Brain microvascular endothelial cell (primary cell): Measurements from ENCODE around the gene GGCX.

Experiments
- DNase-seq: peaks from one replicate; pipeline ENCODE4 v3.0.0-alpha.2; 2020
- H3K27ac ChIP-seq: fragments of 250-450 bp; sonication (Bioruptor Pico); 2 replicates; pipeline ENCODE4 v1.5.1; 2020; ENCODE audit warnings: mild to moderate bottlenecking, moderate library complexity
- H3K27me3 ChIP-seq: fragments of 250-450 bp; sonication (Bioruptor Pico); replicated peaks from 2 replicates; pipeline ENCODE4 v1.5.1; 2020; ENCODE audit warnings: mild to moderate bottlenecking
- H3K36me3 ChIP-seq: fragments of 250-450 bp; sonication (Bioruptor Pico); replicated peaks from 2 replicates; pipeline ENCODE4 v1.5.1; 2020; ENCODE audit warnings: mild to moderate bottlenecking
- H3K4me3 ChIP-seq: 2 replicates; pipeline ENCODE4 v1.5.1; 2011; ENCODE audit warnings: low read depth, mild to moderate bottlenecking, control low read depth, low read length, moderate library complexity
- in situ Hi-C: cut with HindIII; loops from 2 replicates; pipeline ENCODE4 v1.10.0; 2017; ENCODE audit warnings: low sequenced_read_pairs, low pct_ligation_motif_present
- TF ChIP-seq, protein P1 (sequence below): IDR thresholded peaks from 2 replicates; pipeline ENCODE4 v1.5.1; 2011; ENCODE audit warnings: low read depth, mild to moderate bottlenecking, moderate library complexity, low read length, control low read depth, inconsistent platforms; ENCODE audit errors: missing control alignments

GGCX gene

DNA sequence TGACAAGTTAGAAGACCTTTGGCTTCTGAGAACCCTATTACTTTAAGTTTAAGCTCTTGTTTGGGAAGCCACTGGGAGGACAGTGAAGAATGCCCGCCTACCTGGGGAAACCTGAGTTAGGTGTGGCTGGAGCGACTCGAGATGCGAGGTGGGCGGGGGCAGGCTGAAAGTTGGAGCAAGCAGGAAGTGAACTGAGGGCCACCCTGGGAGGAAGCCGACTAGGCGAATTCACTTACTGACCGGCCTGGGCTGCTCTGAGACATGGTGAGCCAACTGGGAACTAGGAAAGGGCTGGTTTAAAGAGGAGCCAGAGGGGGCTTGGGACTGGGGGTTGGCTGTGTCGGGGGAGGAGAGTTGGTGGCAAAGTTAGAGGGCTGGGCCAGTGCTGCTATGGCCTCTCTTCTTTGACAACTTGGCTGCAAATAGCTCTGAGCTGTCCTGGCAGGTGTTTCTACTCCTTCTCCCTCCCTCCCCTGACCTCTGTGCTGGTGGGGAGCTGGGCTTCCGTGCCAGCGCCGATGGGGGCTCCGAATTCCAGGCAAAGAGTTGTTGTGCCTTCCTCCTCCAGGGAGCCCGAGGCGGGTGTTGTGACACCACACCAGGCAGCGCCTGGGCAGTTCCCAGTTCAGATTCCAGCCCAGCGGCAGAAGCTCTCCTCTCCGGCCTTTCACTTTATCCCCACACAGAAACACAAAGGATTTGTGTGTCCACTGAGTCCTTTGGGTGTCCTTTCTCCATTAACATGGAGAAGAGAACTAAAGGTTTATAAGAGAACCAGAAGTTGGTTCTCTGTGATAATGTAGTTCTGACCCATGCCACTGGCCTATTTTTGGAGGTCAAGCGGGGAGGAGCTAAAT is 16.3 kb upstream of the GGCX start, which contains the start of gene VAMP8:
TSS of gene VAMP8 (plus strand) at position 201 of the 857 bp plus-strand sequence. CDS start at position 262, 61 bp downstream.
- H3K36me3 ChIP-seq = no peaks in the 10 kb centered on the region
- peak within 1 kb of the TSS; percentile 3 for H3K4me3 ChIP-seq
- TF ChIP-seq, protein P1, sequence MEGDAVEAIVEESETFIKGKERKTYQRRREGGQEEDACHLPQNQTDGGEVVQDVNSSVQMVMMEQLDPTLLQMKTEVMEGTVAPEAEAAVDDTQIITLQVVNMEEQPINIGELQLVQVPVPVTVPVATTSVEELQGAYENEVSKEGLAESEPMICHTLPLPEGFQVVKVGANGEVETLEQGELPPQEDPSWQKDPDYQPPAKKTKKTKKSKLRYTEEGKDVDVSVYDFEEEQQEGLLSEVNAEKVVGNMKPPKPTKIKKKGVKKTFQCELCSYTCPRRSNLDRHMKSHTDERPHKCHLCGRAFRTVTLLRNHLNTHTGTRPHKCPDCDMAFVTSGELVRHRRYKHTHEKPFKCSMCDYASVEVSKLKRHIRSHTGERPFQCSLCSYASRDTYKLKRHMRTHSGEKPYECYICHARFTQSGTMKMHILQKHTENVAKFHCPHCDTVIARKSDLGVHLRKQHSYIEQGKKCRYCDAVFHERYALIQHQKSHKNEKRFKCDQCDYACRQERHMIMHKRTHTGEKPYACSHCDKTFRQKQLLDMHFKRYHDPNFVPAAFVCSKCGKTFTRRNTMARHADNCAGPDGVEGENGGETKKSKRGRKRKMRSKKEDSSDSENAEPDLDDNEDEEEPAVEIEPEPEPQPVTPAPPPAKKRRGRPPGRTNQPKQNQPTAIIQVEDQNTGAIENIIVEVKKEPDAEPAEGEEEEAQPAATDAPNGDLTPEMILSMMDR = no peak
- in situ Hi-C loops = no loop called here
- H3K27ac ChIP-seq = no peak within 1 kb of the TSS
- H3K27me3 ChIP-seq = no peaks in the 10 kb centered on the region
- DNase-seq = no peak

DNA sequence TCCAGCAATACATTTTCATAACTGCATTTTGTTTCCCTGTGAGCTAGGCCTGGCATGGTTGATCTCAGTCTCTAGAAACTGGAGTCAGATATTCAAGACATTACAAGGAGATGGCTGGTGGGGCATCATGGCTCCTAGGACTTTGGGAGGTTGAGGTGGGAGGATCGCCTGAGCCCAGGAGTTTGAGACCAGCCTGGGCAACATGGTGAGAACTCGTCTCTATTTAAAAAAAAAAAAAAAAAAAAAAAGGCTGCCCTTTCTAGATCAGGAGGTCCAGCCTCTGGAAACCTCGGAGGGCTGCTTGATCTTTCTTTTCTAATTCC is 15.7 kb upstream of the GGCX start:
- in situ Hi-C loops = no loop called here
- no peaks in the 10 kb centered on the region for H3K27me3 ChIP-seq
- TF ChIP-seq, protein P1 = no peak
- no peak overlapping the region for H3K4me3 ChIP-seq
- no peaks in the 10 kb centered on the region for H3K36me3 ChIP-seq
- no peak for DNase-seq
- no peak overlapping the region for H3K27ac ChIP-seq

GRCh38 chr2:85575739-85576138 is 14.4 kb upstream of the GGCX start:
- TF ChIP-seq, protein P1 = no peak
- Histone ChIP-seq H3K36me3 (no peaks in the 10 kb centered on the region), H3K27me3 (no peaks in the 10 kb centered on the region), H3K27ac (no peak overlapping the region), H3K4me3 (no peak overlapping the region)
- DNase-seq = no peak
- in situ Hi-C loops = no loop called here

DNA sequence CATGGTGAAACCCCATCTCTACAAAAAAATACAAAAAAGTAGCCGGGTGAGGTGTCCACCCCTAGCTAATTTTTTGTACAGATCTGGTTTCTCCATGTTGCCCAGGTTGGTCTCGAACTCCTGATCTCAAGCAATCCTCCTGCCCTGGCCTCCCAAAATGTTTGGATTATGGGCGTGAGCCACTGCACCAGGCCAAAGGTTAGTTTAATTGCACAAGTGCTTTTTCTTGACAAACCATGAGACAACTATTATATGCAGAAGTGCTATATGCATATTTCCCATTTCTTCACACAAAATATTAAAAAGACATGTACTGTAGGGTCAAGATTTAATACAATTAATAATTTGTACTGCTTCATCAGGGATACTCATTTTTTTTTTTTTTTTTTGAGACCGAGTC is 5.0 kb upstream of the GGCX start:
- TF ChIP-seq, protein P1 = no peak
- DNase-seq = no peak

DNA sequence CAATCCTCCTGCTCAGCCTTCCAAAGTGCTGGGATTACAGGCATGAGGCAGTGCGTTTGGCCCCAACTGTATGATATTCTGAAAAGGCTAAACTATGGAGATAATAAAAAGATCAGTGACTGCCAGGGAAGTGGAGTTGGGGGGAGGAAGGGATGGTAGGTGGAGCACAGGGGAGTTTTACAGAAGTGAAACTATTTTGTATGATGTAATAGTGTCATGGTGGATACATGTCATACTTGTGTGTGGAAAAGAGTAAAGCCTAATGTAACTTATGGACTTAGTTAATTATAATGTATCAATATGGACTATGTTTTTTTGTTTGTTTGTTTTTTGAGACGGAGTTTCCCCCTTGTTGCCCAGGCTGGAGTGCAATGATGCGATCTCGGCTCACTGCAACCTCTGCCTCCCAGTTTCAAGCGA is 2.9 kb upstream of the GGCX start:
- no peak for DNase-seq
- no peaks in the 10 kb centered on the region for H3K27me3 ChIP-seq
- in situ Hi-C loops = no loop called here
- no peak overlapping the region for H3K27ac ChIP-seq
- TF ChIP-seq, protein P1 = no peak
- no peak overlapping the region for H3K4me3 ChIP-seq
- no peaks in the 10 kb centered on the region for H3K36me3 ChIP-seq

More for the DNA sequence above, 5.0 kb upstream of the GGCX start:
- Histone ChIP-seq H3K36me3 (no peaks in the 10 kb centered on the region), H3K27me3 (no peaks in the 10 kb centered on the region), H3K4me3 (no peak overlapping the region), H3K27ac (no peak overlapping the region)
- in situ Hi-C loops = no loop called here
